Measurements from ENCODE around the gene PRPF38A. TPM values are rescaled to one million over a fixed set of nuclear protein-coding genes. Genes with fewer than 3 reads are reported as not detected.

PRPF38A gene
- total RNA-seq, 1 donor from 2014 or later = 31.8 TPM

GRCh38 chr1:52435211-52435610 lies 30.8 kb downstream of the PRPF38A start:
- FAIRE-seq = no peak
- Histone ChIP-seq H4K20me1 (ENCODE audit: insufficient read depth, low read length) (no peaks in the 10 kb centered on the region), H3K79me2 (ENCODE audit: insufficient read depth, low read length) (no peaks in the 10 kb centered on the region), H3K36me3 (ENCODE audit: insufficient read depth, low read length) (peaks cover 22% of the 10 kb centered on the region), H3K27me3 (ENCODE audit: insufficient read depth, low read length) (no peaks in the 10 kb centered on the region), H3K4me1 (ENCODE audit: insufficient read depth, low read length) (no peaks in the 10 kb centered on the region), H3K27ac (ENCODE audit: low read depth, low read length) (no peak overlapping the region), H3K9ac (ENCODE audit: low read length) (no peak overlapping the region), H2AFZ (ENCODE audit: low read depth, low read length) (no peak overlapping the region), H3K9me3 (ENCODE audit: insufficient read depth, low read depth, low read length) (no peaks in the 10 kb centered on the region), H3K4me2 (ENCODE audit: low read length) (no peak overlapping the region), H3K4me3 (ENCODE audit: insufficient read depth, low read depth, low read length) (no peak overlapping the region)
- Mint-ChIP-seq H3K27ac (ENCODE audit: unreplicated experiment) (no peak overlapping the region), H3K27me3 (ENCODE audit: low read depth, unreplicated experiment) (no peaks in the 10 kb centered on the region), H3K36me3 (ENCODE audit: low read depth, unreplicated experiment) (peaks cover 4% of the 10 kb centered on the region), H3K4me3 (ENCODE audit: unreplicated experiment) (no peak overlapping the region), H3K4me1 (ENCODE audit: low read depth, unreplicated experiment) (no peaks in the 10 kb centered on the region), H3K9me3 (ENCODE audit: unreplicated experiment) (no peaks in the 10 kb centered on the region)
- DNase-seq (ENCODE audit: low read depth) = no peak
- TF ChIP-seq EZH2 (IDR thresholded peaks at IDR 0.05; ENCODE audit: insufficient read depth, low read length) = no peak
- TF ChIP-seq, protein P1, sequence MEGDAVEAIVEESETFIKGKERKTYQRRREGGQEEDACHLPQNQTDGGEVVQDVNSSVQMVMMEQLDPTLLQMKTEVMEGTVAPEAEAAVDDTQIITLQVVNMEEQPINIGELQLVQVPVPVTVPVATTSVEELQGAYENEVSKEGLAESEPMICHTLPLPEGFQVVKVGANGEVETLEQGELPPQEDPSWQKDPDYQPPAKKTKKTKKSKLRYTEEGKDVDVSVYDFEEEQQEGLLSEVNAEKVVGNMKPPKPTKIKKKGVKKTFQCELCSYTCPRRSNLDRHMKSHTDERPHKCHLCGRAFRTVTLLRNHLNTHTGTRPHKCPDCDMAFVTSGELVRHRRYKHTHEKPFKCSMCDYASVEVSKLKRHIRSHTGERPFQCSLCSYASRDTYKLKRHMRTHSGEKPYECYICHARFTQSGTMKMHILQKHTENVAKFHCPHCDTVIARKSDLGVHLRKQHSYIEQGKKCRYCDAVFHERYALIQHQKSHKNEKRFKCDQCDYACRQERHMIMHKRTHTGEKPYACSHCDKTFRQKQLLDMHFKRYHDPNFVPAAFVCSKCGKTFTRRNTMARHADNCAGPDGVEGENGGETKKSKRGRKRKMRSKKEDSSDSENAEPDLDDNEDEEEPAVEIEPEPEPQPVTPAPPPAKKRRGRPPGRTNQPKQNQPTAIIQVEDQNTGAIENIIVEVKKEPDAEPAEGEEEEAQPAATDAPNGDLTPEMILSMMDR (IDR thresholded peaks at IDR 0.05; ENCODE audit: insufficient read depth, low read depth, low read length) = no peak

DNA sequence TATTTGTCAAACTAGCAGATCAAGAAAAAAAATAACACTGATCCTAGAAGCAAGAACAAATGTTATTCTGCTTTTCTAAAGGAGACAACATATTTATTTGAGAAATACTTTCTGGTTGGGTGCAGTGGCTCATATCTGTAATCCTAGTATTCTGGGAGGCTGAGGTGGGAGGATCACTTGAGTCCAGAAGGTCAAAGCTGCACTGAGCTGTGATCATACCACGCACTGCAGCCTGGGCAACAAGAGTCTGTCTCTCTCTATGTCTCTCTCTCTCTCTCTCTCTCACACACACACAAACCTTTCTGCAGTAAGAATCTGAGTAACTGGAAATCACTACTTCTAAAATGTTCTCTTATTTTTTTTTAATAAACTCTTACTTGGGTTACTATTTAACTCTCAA lies 31.2 kb downstream of the PRPF38A start:
- Mint-ChIP-seq H3K27me3 (ENCODE audit: low read depth, unreplicated experiment) (no peaks in the 10 kb centered on the region), H3K4me3 (ENCODE audit: unreplicated experiment) (no peak overlapping the region), H3K36me3 (ENCODE audit: low read depth, unreplicated experiment) (peaks cover 4% of the 10 kb centered on the region), H3K4me1 (ENCODE audit: low read depth, unreplicated experiment) (no peaks in the 10 kb centered on the region), H3K27ac (ENCODE audit: unreplicated experiment) (no peak overlapping the region), H3K9me3 (ENCODE audit: unreplicated experiment) (no peaks in the 10 kb centered on the region)
- Histone ChIP-seq H2AFZ (ENCODE audit: low read depth, low read length) (no peak overlapping the region), H3K4me2 (ENCODE audit: low read length) (no peak overlapping the region), H3K79me2 (ENCODE audit: insufficient read depth, low read length) (no peaks in the 10 kb centered on the region), H3K9me3 (ENCODE audit: insufficient read depth, low read depth, low read length) (no peaks in the 10 kb centered on the region), H3K9ac (ENCODE audit: low read length) (no peak overlapping the region), H3K36me3 (ENCODE audit: insufficient read depth, low read length) (peaks cover 21% of the 10 kb centered on the region), H3K27me3 (ENCODE audit: insufficient read depth, low read length) (no peaks in the 10 kb centered on the region), H4K20me1 (ENCODE audit: insufficient read depth, low read length) (no peaks in the 10 kb centered on the region), H3K4me1 (ENCODE audit: insufficient read depth, low read length) (no peaks in the 10 kb centered on the region), H3K27ac (ENCODE audit: low read depth, low read length) (no peak overlapping the region), H3K4me3 (ENCODE audit: insufficient read depth, low read depth, low read length) (no peak overlapping the region)
- FAIRE-seq = no peak
- DNase-seq (ENCODE audit: low read depth) = no peak
- TF ChIP-seq EZH2 (IDR thresholded peaks at IDR 0.05; ENCODE audit: insufficient read depth, low read length) = no peak
- TF ChIP-seq, protein P1 (IDR thresholded peaks at IDR 0.05; ENCODE audit: insufficient read depth, low read depth, low read length) = no peak

DNA sequence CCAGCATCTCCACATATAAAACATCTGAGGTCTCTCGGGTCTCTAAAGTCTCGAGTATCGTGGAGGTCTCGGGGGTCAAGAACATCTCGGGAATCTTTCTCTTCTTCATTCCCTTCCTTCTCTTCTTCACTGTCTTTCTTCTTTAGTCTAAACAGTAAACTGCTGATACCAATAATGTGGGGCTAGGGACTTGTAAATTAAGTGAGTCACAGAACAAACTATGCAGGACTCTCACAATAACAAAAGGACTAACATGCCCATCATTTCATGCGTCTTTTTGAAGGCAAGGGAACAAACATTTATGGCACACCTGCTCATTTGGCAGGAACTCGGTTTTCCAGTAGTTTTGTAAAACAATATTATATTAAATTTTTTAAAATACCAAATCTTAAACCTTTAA lies 32.4 kb downstream of the PRPF38A start:
- H3K4me1 Mint-ChIP-seq (ENCODE audit: low read depth, unreplicated experiment) = no peaks in the 10 kb centered on the region
- no peak for DNase-seq (ENCODE audit: low read depth)
- no peak overlapping the region for H3K27ac Mint-ChIP-seq (ENCODE audit: unreplicated experiment)
- Histone ChIP-seq H3K27me3 (ENCODE audit: insufficient read depth, low read length) (no peaks in the 10 kb centered on the region), H3K4me1 (ENCODE audit: insufficient read depth, low read length) (no peaks in the 10 kb centered on the region), H2AFZ (ENCODE audit: low read depth, low read length) (no peak overlapping the region), H3K9ac (ENCODE audit: low read length) (no peak overlapping the region), H3K79me2 (ENCODE audit: insufficient read depth, low read length) (no peaks in the 10 kb centered on the region), H3K4me3 (ENCODE audit: insufficient read depth, low read depth, low read length) (no peak overlapping the region), H3K36me3 (ENCODE audit: insufficient read depth, low read length) (peaks cover 25% of the 10 kb centered on the region), H3K9me3 (ENCODE audit: insufficient read depth, low read depth, low read length) (no peaks in the 10 kb centered on the region), H3K27ac (ENCODE audit: low read depth, low read length) (no peak overlapping the region), H3K4me2 (ENCODE audit: low read length) (no peak overlapping the region), H4K20me1 (ENCODE audit: insufficient read depth, low read length) (no peaks in the 10 kb centered on the region)
- no peak overlapping the region for H3K4me3 Mint-ChIP-seq (ENCODE audit: unreplicated experiment)
- TF ChIP-seq EZH2 (IDR thresholded peaks at IDR 0.05; ENCODE audit: insufficient read depth, low read length) = no peak
- no peak for FAIRE-seq
- no peaks in the 10 kb centered on the region for H3K9me3 Mint-ChIP-seq (ENCODE audit: unreplicated experiment)
- H3K27me3 Mint-ChIP-seq (ENCODE audit: low read depth, unreplicated experiment) = no peaks in the 10 kb centered on the region
- H3K36me3 Mint-ChIP-seq (ENCODE audit: low read depth, unreplicated experiment) = no peaks in the 10 kb centered on the region

All from astrocyte (in vitro differentiated cells and primary cell).